Measurements from ENCODE around the gene LRCH2. TPM values are rescaled to one million over a fixed set of nuclear protein-coding genes. Genes with fewer than 3 reads are reported as not detected.

LRCH2 gene
- total RNA-seq, 2 experiments from 2014 or later: not detected

- BruUV-seq (replicated peaks): no TSS peak
- no peaks in the 10 kb centered on the region for H3K9me3 ChIP-seq (ENCODE audit: low read length)
- ChIA-PET POLR2A (interaction anchor here (0.6 kb wide), 1 partner anchor 24 kb away, joined by 3 read pairs; no protein-coding TSS in a partner anchor), CTCF (ENCODE audit: unreplicated experiment) (no interaction called here)
- no peak for DNase-seq (ENCODE audit: low spot score)
- no peak overlapping the region for H3K4me2 ChIP-seq (ENCODE audit: low read length)
- no peak overlapping the region for H3K27ac ChIP-seq (ENCODE audit: low read depth, low read length, poor library complexity, severe bottlenecking)
- TF ChIP-seq, protein P1, sequence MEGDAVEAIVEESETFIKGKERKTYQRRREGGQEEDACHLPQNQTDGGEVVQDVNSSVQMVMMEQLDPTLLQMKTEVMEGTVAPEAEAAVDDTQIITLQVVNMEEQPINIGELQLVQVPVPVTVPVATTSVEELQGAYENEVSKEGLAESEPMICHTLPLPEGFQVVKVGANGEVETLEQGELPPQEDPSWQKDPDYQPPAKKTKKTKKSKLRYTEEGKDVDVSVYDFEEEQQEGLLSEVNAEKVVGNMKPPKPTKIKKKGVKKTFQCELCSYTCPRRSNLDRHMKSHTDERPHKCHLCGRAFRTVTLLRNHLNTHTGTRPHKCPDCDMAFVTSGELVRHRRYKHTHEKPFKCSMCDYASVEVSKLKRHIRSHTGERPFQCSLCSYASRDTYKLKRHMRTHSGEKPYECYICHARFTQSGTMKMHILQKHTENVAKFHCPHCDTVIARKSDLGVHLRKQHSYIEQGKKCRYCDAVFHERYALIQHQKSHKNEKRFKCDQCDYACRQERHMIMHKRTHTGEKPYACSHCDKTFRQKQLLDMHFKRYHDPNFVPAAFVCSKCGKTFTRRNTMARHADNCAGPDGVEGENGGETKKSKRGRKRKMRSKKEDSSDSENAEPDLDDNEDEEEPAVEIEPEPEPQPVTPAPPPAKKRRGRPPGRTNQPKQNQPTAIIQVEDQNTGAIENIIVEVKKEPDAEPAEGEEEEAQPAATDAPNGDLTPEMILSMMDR (conservative IDR thresholded peaks at IDR 0.05; ENCODE audit: low read length): 0 out of 2 replicates have a peak, but pooled peaks have one; percentile 22
- no peak for TF ChIP-seq EZH2phosphoT487 (IDR thresholded peaks at IDR 0.05; ENCODE audit: borderline replicate concordance, low read depth, low read length)
- no peaks in the 10 kb centered on the region for H3K4me1 ChIP-seq (ENCODE audit: insufficient read depth, low read length, poor library complexity, severe bottlenecking)
- no peaks in the 10 kb centered on the region for H4K20me1 ChIP-seq (ENCODE audit: insufficient read depth, low read length)
- no peak overlapping the region for H2AFZ ChIP-seq (ENCODE audit: low read length)
- intact Hi-C loops (cut with micrococcal nuclease; ENCODE audit: unreplicated experiment): no loop called here
- H3K4me3 ChIP-seq (ENCODE audit: low read depth, low read length, poor library complexity, severe bottlenecking): no peak overlapping the region
- H3K9me2 ChIP-seq (ENCODE audit: insufficient read depth, low read length): no peaks in the 10 kb centered on the region
- no peaks in the 10 kb centered on the region for H3K36me3 ChIP-seq (ENCODE audit: insufficient read depth, low read length)
- H3K79me2 ChIP-seq (ENCODE audit: insufficient read depth, low read depth, low read length): no peaks in the 10 kb centered on the region
These were observed 34.5 kb upstream of the LRCH2 start for GRCh38 chrX:115268421-115268820.

DNA sequence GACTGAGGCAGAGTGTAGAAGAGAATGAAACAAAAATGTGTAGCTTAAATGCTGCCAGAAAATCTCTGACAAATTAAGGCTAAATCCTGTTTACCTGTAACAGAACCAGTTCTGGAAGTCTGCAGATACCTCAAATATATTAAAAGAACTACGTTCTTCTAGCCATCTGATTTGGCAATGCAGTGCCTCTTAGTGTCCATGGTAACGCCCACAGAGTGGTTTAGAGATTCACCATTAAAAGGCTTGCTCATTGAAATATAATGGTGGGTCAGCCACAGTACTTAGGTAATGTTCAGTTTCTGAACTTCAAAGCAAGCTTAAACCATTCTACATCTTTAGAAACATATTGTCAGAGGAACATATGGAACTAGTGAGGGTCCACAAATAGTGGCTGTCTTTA is 32.4 kb upstream of the LRCH2 start:
- BruUV-seq (replicated peaks): no TSS peak
- Histone ChIP-seq H3K36me3 (ENCODE audit: insufficient read depth, low read length) (no peaks in the 10 kb centered on the region), H2AFZ (ENCODE audit: low read length) (no peak overlapping the region), H3K4me1 (ENCODE audit: insufficient read depth, low read length, poor library complexity, severe bottlenecking) (no peaks in the 10 kb centered on the region), H3K9me2 (ENCODE audit: insufficient read depth, low read length) (no peaks in the 10 kb centered on the region), H4K20me1 (ENCODE audit: insufficient read depth, low read length) (no peaks in the 10 kb centered on the region), H3K27ac (ENCODE audit: low read depth, low read length, poor library complexity, severe bottlenecking) (no peak overlapping the region), H3K4me3 (ENCODE audit: low read depth, low read length, poor library complexity, severe bottlenecking) (no peak overlapping the region), H3K4me2 (ENCODE audit: low read length) (no peak overlapping the region), H3K9me3 (ENCODE audit: low read length) (no peaks in the 10 kb centered on the region), H3K79me2 (ENCODE audit: insufficient read depth, low read depth, low read length) (no peaks in the 10 kb centered on the region)
- ChIA-PET CTCF (ENCODE audit: unreplicated experiment) (no interaction called here), POLR2A (no interaction called here)
- intact Hi-C loops (cut with micrococcal nuclease; ENCODE audit: unreplicated experiment): no loop called here
- TF ChIP-seq, protein P1 (conservative IDR thresholded peaks at IDR 0.05; ENCODE audit: low read length): no peak
- no peak for TF ChIP-seq EZH2phosphoT487 (IDR thresholded peaks at IDR 0.05; ENCODE audit: borderline replicate concordance, low read depth, low read length)
- DNase-seq (ENCODE audit: low spot score): no peak

DNA sequence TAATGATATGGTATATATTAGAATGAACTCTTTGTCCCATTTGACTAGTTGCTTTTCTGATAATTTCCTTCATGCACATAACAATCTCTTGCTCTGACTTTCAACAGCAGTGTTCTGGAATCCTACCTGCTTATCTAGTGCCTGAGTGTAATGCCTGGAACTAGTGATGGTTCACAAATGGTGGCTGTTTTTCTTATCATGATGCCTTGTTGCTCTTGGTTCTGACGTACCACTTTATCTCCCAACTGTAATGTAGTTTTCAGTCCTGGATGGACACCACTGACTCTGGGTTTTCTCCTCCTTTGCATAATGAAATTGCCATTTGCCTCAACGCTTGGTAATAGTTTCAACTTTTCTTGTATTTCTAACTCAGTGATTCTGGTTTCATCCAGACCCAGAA is 30.1 kb upstream of the LRCH2 start:
- ChIA-PET POLR2A (no interaction called here), CTCF (ENCODE audit: unreplicated experiment) (no interaction called here)
- no peak for DNase-seq (ENCODE audit: low spot score)
- H2AFZ ChIP-seq (ENCODE audit: low read length): no peak overlapping the region
- no peaks in the 10 kb centered on the region for H3K9me2 ChIP-seq (ENCODE audit: insufficient read depth, low read length)
- TF ChIP-seq, protein P1 (conservative IDR thresholded peaks at IDR 0.05; ENCODE audit: low read length): no peak
- TF ChIP-seq EZH2phosphoT487 (IDR thresholded peaks at IDR 0.05; ENCODE audit: borderline replicate concordance, low read depth, low read length): no peak
- H3K36me3 ChIP-seq (ENCODE audit: insufficient read depth, low read length): no peaks in the 10 kb centered on the region
- H3K4me2 ChIP-seq (ENCODE audit: low read length): no peak overlapping the region
- intact Hi-C loops (cut with micrococcal nuclease; ENCODE audit: unreplicated experiment): no loop called here
- H3K9me3 ChIP-seq (ENCODE audit: low read length): no peaks in the 10 kb centered on the region
- no peak overlapping the region for H3K4me3 ChIP-seq (ENCODE audit: low read depth, low read length, poor library complexity, severe bottlenecking)
- no peaks in the 10 kb centered on the region for H3K79me2 ChIP-seq (ENCODE audit: insufficient read depth, low read depth, low read length)
- no peak overlapping the region for H3K27ac ChIP-seq (ENCODE audit: low read depth, low read length, poor library complexity, severe bottlenecking)
- H4K20me1 ChIP-seq (ENCODE audit: insufficient read depth, low read length): no peaks in the 10 kb centered on the region
- BruUV-seq (replicated peaks): no TSS peak
- H3K4me1 ChIP-seq (ENCODE audit: insufficient read depth, low read length, poor library complexity, severe bottlenecking): no peaks in the 10 kb centered on the region

All from OCI-LY7 (cell line).